Thyroid gland (tissue), 4 donors: ENCODE measurements around the gene GREB1L. TPM values are rescaled to one million over a fixed set of nuclear protein-coding genes. Genes with fewer than 3 reads are reported as not detected.

ENCODE experiments used
- DNase-seq, 2 donors: peaks; one replicate each; pipeline ENCODE4 v3.0.0-alpha.2; 2019
- H3K27ac ChIP-seq, 3 donors: fragments of 200-600 bp; sonication (generic); 1 replicate in 2 of 3; 2 replicates in 1 of 3; pipeline ENCODE4 v1.5.1; 2016 to 2019; ENCODE audit warnings: mild to moderate bottlenecking in 1 of 3, moderate library complexity in 1 of 3
- H3K27me3 ChIP-seq: fragments of 200-600 bp; sonication (generic); one replicate; pipeline ENCODE4 v1.5.1; 2019
- H3K36me3 ChIP-seq, 2 donors: fragments of 200-600 bp; sonication (generic); one replicate each; pipeline ENCODE4 v1.5.1; 2016 to 2019
- H3K4me1 ChIP-seq, 2 donors: fragments of 200-600 bp; sonication (generic); one replicate each; pipeline ENCODE4 v1.5.1; 2017 to 2019
- H3K4me3 ChIP-seq, 3 donors: fragments of 200-600 bp; sonication (generic); replicated peaks in 1 of 3; 1 replicate in 2 of 3; 2 replicates in 1 of 3; pipeline ENCODE4 v1.5.1; 2016; ENCODE audit warnings: mild to moderate bottlenecking in 1 of 3
- H3K9me3 ChIP-seq: fragments of 200-600 bp; sonication (generic); one replicate; pipeline ENCODE4 v1.5.1; 2017
- CTCF ChIP-seq, 6 experiments: fragments of 200-600 bp in 3 of 6; fragments of 450-650 bp in 3 of 6; sonication (generic) in 3 of 6; IDR thresholded peaks; one replicate each; pipeline ENCODE4 v1.5.1; 2016 to 2019; ENCODE audit warnings: antibody characterized with exemption in 6 of 6, mild to moderate bottlenecking in 2 of 6, inconsistent platforms in 1 of 6, moderate library complexity in 1 of 6
- POLR2A ChIP-seq, 2 donors: fragments of 450-650 bp; IDR thresholded peaks; one replicate each; pipeline ENCODE4 v1.6.1; 2017; ENCODE audit warnings: antibody characterized with exemption in 2 of 2, mild to moderate bottlenecking in 2 of 2, moderate library complexity in 1 of 2
- WGBS, 2 donors: methylation state at CpG; one replicate each; pipeline ENCODE4 v1.1.5; 2017; 5-methylcytosine and 5-hydroxymethylcytosine counted together
- intact Hi-C: fragments of 100-400 bp; cut with DNase I; formaldehyde crosslinking; loops from one replicate; pipeline ENCODE4 v1.15.1; 2023
- total RNA-seq, 4 donors: library from RNA; depleted of rRNA; stranded (reverse); fragments of >200 nt; gene quantifications; one replicate each; pipeline ENCODE4 v1.2.3, GENCODE V29; 2016

GREB1L gene
- total RNA-seq, 4 donors from 2014 or later, result 25.0 to 43.5 (median 31.8) TPM

- H3K4me3 ChIP-seq, result no peak overlapping the region
- intact Hi-C loops, result no loop called here
- DNase-seq, result no peak
- H3K27me3 ChIP-seq, result no peaks in the 10 kb centered on the region
- no peaks in the 10 kb centered on the region for H3K36me3 ChIP-seq
- no peak overlapping the region for H3K27ac ChIP-seq
- H3K9me3 ChIP-seq, result no peaks in the 10 kb centered on the region
- 90 to 94% methylated on average over 2 of the region's 2 CpGs for WGBS, 2 donors
- TF ChIP-seq POLR2A (IDR thresholded peaks at IDR 0.05) (no peak), CTCF (IDR thresholded peaks at IDR 0.05) (no peak)
- peaks cover 6 to 23% of the 10 kb centered on the region in 2 donors for H3K4me1 ChIP-seq
Measured at GRCh38 chr18:21341141-21341540, 99.1 kb downstream of the GREB1L start.

- no peaks in the 10 kb centered on the region for H3K27me3 ChIP-seq
- no peaks in the 10 kb centered on the region for H3K9me3 ChIP-seq
- no peak overlapping the region for H3K27ac ChIP-seq
- intact Hi-C loops, result no loop called here
- WGBS, 2 donors, result 62 to 70% methylated on average over 1 of the region's 1 CpG
- no peak for DNase-seq
- TF ChIP-seq POLR2A (IDR thresholded peaks at IDR 0.05) (no peak), CTCF (IDR thresholded peaks at IDR 0.05) (no peak)
- no peak overlapping the region for H3K4me3 ChIP-seq
- H3K36me3 ChIP-seq, result no peaks in the 10 kb centered on the region
- peaks cover 0 to 11% of the 10 kb centered on the region in 2 donors for H3K4me1 ChIP-seq
Measured at GRCh38 chr18:21342372-21342771, 100.3 kb downstream of the GREB1L start.

GRCh38 chr18:21344860-21345259, 102.8 kb downstream of the GREB1L start:
- H3K27ac ChIP-seq, result no peak overlapping the region
- TF ChIP-seq POLR2A (IDR thresholded peaks at IDR 0.05) (no peak), CTCF (IDR thresholded peaks at IDR 0.05) (no peak)
- H3K36me3 ChIP-seq, result no peaks in the 10 kb centered on the region
- 91 to 100% methylated on average over 1 of the region's 1 CpG for WGBS, 2 donors
- intact Hi-C loops, result no loop called here
- H3K4me3 ChIP-seq, result no peak overlapping the region
- no peaks in the 10 kb centered on the region for H3K27me3 ChIP-seq
- peaks cover 0 to 11% of the 10 kb centered on the region in 2 donors for H3K4me1 ChIP-seq
- H3K9me3 ChIP-seq, result no peaks in the 10 kb centered on the region
- DNase-seq, result no peak

- Histone ChIP-seq H3K36me3 (no peaks in the 10 kb centered on the region), H3K27me3 (no peaks in the 10 kb centered on the region), H3K27ac (no peak overlapping the region), H3K4me1 (peaks cover 0 to 11% of the 10 kb centered on the region in 2 donors), H3K4me3 (no peak overlapping the region), H3K9me3 (no peaks in the 10 kb centered on the region)
- 74 to 80% methylated on average over 7 of the region's 7 CpGs for WGBS, 2 donors
- intact Hi-C loops, result no loop called here
- TF ChIP-seq POLR2A (IDR thresholded peaks at IDR 0.05) (no peak), CTCF (IDR thresholded peaks at IDR 0.05) (no peak)
- no peak for DNase-seq
Measured at GRCh38 chr18:21345840-21346239, 103.8 kb downstream of the GREB1L start.

GRCh38 chr18:21359746-21360145, 117.7 kb downstream of the GREB1L start:
- H3K36me3 ChIP-seq, result no peaks in the 10 kb centered on the region
- H3K27ac ChIP-seq, result no peak overlapping the region
- intact Hi-C loops, result no loop called here
- H3K4me1 ChIP-seq, result peaks cover 8 to 22% of the 10 kb centered on the region in 2 donors
- H3K27me3 ChIP-seq, result no peaks in the 10 kb centered on the region
- TF ChIP-seq CTCF (IDR thresholded peaks at IDR 0.05), result no peak
- TF ChIP-seq POLR2A (IDR thresholded peaks at IDR 0.05), result no peak
- no peaks in the 10 kb centered on the region for H3K9me3 ChIP-seq
- H3K4me3 ChIP-seq, result no peak overlapping the region
- DNase-seq, result no peak
